ENCODE results near the gene DCAF8.
A peak's percentile ranks its signal among the peaks of the same experiment; 100 is the strongest.

The DCAF8 gene

DNA sequence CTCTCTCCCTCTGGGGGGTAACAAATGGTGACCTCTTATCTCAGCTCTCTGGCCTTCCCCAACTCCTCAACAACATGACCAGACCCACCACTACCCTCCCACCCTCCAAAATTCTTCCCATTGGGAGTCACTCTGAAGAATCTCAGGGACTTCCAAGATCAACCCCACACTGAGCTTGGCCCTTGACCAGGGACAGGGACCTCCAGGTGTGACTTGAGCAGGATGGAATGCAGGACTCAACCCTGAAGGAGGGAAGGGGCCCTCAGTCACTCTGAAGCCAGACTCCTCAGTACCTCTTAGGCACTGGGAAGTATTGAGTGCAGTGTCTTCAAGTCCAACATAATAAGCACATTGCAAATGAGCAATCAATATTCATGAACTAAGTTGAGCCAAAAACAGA, 70.1 kb downstream of the DCAF8 start:
- peaks cover 25% of the 10 kb centered on the region for H3K4me1 ChIP-seq (ENCODE audit: insufficient read depth, low read length)
- H3K9ac ChIP-seq (ENCODE audit: low read depth, low read length), result no peak overlapping the region
- no peaks in the 10 kb centered on the region for H3K9me3 ChIP-seq (ENCODE audit: control insufficient read depth, insufficient read depth, low read length)
- no peaks in the 10 kb centered on the region for H3K36me3 ChIP-seq (ENCODE audit: insufficient read depth, low read length)

DNA sequence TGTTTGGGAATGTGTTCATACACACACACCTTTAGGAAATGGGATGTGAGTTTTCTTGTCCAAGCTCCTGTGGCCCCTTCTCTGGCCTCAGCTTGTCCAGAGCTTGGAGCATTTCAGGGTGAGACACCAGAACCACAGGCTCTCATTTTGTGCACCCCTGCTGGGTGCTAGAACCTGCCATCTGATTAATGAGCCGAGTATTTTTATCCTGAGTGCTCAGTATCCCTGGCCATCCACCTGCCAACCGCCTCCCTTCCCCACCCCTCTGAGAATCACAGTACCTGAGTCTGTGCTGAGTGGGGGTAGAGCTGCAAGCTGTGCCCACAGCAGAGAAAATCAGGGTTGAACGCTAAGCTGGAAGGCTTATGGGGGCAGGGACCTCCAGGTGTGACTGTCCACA, 70.6 kb downstream of the DCAF8 start:
- Histone ChIP-seq H3K36me3 (ENCODE audit: insufficient read depth, low read length) (no peaks in the 10 kb centered on the region), H3K9me3 (ENCODE audit: control insufficient read depth, insufficient read depth, low read length) (no peaks in the 10 kb centered on the region), H3K4me1 (ENCODE audit: insufficient read depth, low read length) (peaks cover 25% of the 10 kb centered on the region), H3K9ac (ENCODE audit: low read depth, low read length) (no peak overlapping the region)

DNA sequence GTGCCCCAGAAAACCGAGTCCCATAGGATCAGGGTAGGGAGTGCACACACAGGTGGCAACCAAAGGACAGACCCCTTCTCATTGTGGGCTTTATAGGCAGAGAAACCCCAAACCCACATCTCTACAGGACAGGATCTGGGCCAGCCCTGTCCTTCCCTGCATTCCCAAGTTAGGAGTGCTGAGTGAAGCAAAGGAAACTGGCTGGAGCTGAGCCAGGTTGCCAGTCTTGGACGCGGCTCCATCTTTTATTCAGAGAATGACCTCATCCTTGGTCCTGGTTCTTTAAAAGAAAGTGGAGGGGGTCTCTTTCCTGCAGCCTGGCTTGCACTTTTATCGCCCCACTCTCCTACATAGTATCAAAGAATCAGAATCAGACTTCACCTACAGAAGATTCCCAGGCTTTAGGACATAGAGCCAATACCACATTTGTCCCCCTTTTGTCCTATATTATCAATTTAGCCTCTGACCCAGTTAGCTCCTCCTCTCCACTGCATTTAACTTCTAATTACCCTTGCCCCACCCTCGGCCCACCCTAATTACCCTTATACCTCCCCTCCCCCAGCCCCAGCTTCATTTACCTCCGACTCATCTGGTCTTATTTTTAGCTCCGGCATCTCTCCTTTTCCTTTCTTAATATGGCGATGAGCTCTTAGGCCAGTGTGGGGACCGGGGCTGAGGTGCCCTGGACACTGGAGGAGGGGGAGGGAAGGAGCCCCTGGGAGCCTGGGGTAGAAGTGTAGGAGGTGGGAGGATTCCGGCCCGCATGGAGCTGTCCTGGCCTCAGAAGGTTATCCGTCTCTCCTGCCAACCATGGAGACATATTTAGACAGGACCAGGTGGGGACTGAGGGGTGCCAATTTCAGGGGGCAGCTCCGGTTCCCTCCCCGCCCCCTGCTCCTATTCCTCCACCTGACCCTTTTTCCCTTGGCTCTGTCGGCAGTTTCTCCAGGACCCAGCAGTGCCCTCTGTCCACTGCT, 72.4 kb downstream of the DCAF8 start, which contains the start of gene CASQ1:
Gene CASQ1, plus strand, starts transcription at position 927 of the 977 bp plus-strand sequence. CDS start 177 bp downstream, outside the sequence.
- no peaks in the 10 kb centered on the region for H3K36me3 ChIP-seq (ENCODE audit: insufficient read depth, low read length)
- no peaks in the 10 kb centered on the region for H3K9me3 ChIP-seq (ENCODE audit: control insufficient read depth, insufficient read depth, low read length)
- peaks cover 25% of the 10 kb centered on the region for H3K4me1 ChIP-seq (ENCODE audit: insufficient read depth, low read length)
- no peak within 1 kb of the TSS for H3K9ac ChIP-seq (ENCODE audit: low read depth, low read length)

DNA sequence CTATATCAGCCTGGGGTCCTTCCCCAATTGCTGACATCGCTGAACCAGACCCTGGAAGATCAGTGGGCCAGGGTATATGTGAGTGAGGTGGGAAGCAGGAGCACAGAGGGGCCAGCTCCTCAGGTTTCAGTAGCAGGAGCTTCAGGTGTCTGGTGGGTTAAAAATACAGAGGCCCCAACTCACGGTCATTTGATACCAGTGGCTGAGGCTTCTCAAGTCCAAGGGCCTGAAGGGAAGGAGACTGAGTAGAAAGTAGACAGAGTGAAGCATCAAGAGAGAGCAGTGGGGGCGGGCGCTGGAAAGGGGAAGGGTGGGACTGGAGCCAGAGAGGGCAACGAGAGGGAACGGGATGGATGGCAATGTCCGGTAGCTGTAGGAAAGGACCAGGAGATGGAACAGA, 74.0 kb downstream of the DCAF8 start:
- no peak overlapping the region for H3K9ac ChIP-seq (ENCODE audit: low read depth, low read length)
- no peaks in the 10 kb centered on the region for H3K9me3 ChIP-seq (ENCODE audit: control insufficient read depth, insufficient read depth, low read length)
- no peaks in the 10 kb centered on the region for H3K36me3 ChIP-seq (ENCODE audit: insufficient read depth, low read length)
- peaks cover 25% of the 10 kb centered on the region for H3K4me1 ChIP-seq (ENCODE audit: insufficient read depth, low read length)

DNA sequence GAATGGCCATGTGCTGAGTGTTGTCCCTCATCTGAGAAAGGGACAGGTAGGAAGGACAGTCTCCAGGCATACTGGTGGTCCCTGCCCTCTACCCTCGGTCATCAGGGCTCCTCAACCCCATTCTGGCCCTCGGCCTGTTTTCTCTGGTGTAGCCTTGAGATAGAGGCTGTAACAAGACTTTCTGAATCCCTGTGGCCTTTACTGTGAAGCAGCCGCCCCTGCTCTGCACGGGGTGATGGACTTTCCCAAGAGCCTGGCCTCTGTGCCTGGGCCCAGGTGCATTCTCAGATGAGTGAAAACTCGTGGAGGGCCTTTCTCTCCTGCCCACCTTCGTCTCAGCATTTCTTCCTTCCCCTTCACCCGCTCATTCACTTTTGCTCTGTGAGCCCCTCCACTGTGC, 74.9 kb downstream of the DCAF8 start:
- Histone ChIP-seq H3K4me1 (ENCODE audit: insufficient read depth, low read length) (peaks cover 22% of the 10 kb centered on the region), H3K36me3 (ENCODE audit: insufficient read depth, low read length) (no peaks in the 10 kb centered on the region), H3K9ac (ENCODE audit: low read depth, low read length) (no peak overlapping the region)

DNA sequence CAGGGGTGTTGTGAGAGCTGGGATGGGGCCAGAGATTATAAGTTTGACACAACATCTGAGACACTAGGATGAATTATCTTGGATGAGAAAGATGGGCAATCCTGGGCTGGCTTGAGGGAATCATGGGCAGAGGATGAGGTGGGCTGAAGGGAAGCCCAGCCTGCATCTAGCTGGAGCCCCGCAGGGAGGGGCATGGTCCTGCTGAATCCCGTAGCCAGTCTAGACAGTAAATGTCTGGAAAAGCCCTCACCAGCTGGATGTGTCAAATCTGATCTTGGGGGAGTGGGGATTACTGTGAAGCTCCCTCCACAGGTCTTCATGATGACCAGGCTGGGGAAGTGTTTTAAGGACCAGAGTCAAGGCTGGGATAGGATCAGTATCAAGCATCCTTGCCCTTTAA, 75.6 kb downstream of the DCAF8 start:
- Histone ChIP-seq H3K36me3 (ENCODE audit: insufficient read depth, low read length) (no peaks in the 10 kb centered on the region), H3K9me3 (ENCODE audit: control insufficient read depth, insufficient read depth, low read length) (no peaks in the 10 kb centered on the region), H3K4me1 (ENCODE audit: insufficient read depth, low read length) (peaks cover 19% of the 10 kb centered on the region), H3K9ac (ENCODE audit: low read depth, low read length) (no peak overlapping the region)

More for the DNA sequence above, 74.9 kb downstream of the DCAF8 start:
- no peaks in the 10 kb centered on the region for H3K9me3 ChIP-seq (ENCODE audit: control insufficient read depth, insufficient read depth, low read length)

DNA sequence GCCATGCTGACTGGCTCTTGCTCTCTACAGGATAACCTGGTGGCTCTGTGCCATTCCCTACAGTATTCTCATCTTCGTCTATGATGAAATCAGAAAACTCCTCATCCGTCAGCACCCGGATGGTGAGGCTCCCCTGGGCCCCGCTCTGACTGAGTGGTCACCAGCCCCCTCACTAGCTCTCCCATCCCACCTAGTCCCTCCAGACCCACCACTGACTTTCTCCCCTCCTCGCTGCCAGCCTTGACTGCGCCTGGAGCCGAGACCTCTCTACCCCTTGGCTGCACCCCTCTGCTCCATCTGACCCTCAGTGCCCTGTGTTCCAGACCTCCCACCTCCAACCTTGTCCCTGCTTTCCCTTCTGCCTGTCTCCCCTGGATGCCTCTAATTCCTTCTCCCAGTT, 76.1 kb downstream of the DCAF8 start:
- Histone ChIP-seq H3K4me1 (ENCODE audit: insufficient read depth, low read length) (peaks cover 19% of the 10 kb centered on the region), H3K9ac (ENCODE audit: low read depth, low read length) (no peak overlapping the region), H3K36me3 (ENCODE audit: insufficient read depth, low read length) (no peaks in the 10 kb centered on the region), H3K9me3 (ENCODE audit: control insufficient read depth, insufficient read depth, low read length) (no peaks in the 10 kb centered on the region)

DNA sequence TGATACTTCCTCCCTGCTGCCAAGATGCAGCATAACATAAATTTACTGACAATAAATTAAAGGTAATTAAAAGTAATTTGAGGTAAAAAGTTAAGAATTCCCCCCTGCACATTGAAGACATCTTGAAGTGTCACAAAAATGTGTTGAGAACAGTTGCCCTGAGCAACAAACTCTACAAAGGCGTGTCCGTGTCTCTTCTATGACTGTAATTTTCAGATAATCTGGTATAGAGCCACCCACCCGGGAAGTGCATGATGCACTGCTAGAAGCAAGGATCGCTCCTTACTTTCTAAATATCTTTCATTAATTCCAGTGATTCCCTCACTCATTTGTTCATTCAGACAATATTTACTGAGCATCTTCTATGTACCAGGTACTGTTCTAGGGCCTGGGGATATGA, 83.0 kb downstream of the DCAF8 start:
- Histone ChIP-seq H3K4me1 (ENCODE audit: insufficient read depth, low read length) (peaks cover 10% of the 10 kb centered on the region), H3K9ac (ENCODE audit: low read depth, low read length) (no peak overlapping the region), H3K36me3 (ENCODE audit: insufficient read depth, low read length) (no peaks in the 10 kb centered on the region), H3K9me3 (ENCODE audit: control insufficient read depth, insufficient read depth, low read length) (no peaks in the 10 kb centered on the region)

DNA sequence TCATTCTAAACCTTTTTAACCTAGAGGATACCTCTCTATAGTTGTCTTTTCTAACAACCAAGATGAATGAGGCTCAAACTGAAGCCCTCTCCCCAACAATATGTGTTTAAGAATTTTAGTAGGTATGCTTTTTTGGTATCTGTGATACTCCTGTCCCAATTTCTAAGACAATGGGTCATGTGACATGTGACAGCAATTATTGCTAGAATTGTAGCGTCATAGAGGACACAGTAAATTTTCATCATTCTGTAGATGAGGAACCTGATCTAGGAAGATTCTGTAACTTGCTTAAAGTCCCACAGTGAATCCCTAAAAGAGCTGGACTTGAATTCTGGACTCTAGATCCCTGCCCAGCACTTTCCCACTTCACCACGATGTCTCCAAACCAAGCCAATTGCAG, 83.6 kb downstream of the DCAF8 start:
- Histone ChIP-seq H3K36me3 (ENCODE audit: insufficient read depth, low read length) (no peaks in the 10 kb centered on the region), H3K4me1 (ENCODE audit: insufficient read depth, low read length) (peaks cover 10% of the 10 kb centered on the region), H3K9me3 (ENCODE audit: control insufficient read depth, insufficient read depth, low read length) (no peaks in the 10 kb centered on the region), H3K9ac (ENCODE audit: low read depth, low read length) (no peak overlapping the region)

DNA sequence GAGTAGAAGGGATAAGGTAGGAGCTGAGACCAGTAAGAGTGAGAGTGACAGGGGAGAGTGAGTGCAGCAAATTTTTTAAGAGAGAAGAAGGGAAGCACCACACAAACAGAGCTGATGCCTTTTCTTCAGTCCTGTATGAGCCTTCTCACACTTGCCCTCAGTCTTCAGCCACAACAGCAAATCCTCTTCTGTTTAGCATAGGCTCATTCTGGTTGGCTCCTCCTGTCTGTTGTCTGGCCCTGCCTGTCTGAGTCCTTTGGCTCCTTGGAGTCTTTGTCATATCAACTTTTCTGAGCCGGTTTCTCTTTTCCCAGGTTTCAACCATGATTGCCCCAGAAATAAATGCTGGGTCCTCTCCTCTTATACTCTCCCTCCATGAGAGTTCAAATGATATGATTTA, 84.7 kb downstream of the DCAF8 start:
- no peaks in the 10 kb centered on the region for H3K9me3 ChIP-seq (ENCODE audit: control insufficient read depth, insufficient read depth, low read length)
- no peak overlapping the region for H3K9ac ChIP-seq (ENCODE audit: low read depth, low read length)
- peaks cover 13% of the 10 kb centered on the region for H3K4me1 ChIP-seq (ENCODE audit: insufficient read depth, low read length)
- no peaks in the 10 kb centered on the region for H3K36me3 ChIP-seq (ENCODE audit: insufficient read depth, low read length)

DNA sequence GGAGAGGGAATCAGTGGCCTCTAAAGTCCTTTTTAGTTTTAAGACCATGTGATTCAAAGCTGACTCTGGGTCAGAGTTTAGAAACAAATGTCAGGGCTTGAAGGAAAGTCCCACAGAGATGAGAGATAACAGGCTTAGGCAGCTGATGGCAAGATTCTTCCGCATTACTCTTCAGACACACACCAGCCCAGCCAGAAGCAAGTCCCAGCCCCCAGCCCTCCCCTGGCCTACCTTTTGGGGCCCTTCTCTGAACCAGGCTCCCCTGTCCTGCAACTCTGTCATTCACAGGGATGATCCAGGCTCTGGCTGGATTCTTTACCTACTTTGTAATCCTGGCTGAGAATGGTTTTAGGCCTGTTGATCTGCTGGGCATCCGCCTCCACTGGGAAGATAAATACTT, 85.1 kb downstream of the DCAF8 start:
- Histone ChIP-seq H3K36me3 (ENCODE audit: insufficient read depth, low read length) (no peaks in the 10 kb centered on the region), H3K9ac (ENCODE audit: low read depth, low read length) (no peak overlapping the region), H3K9me3 (ENCODE audit: control insufficient read depth, insufficient read depth, low read length) (no peaks in the 10 kb centered on the region), H3K4me1 (ENCODE audit: insufficient read depth, low read length) (peaks cover 17% of the 10 kb centered on the region)

DNA sequence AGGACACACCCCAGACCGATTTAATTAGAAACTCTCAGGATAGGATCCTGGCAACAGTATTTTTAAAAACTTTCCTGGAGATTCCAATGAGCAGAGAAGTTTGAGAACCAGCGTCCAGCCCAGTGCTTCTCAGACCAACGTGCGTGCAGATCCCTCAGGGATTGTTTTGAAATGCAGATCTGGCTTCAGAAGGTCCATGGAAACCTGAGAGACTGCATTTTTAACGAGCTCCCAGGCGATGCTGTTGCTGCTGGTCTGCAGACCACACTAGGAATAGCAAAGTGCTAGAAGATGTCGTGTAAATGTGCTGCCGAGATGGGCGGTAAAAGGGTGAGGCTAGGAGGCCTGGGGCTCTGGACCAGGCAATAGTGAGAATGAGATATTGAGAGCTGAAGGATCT, 90.4 kb downstream of the DCAF8 start:
- H3K9me3 ChIP-seq (ENCODE audit: control insufficient read depth, insufficient read depth, low read length), result no peaks in the 10 kb centered on the region
- H3K9ac ChIP-seq (ENCODE audit: low read depth, low read length), result no peak overlapping the region
- H3K4me1 ChIP-seq (ENCODE audit: insufficient read depth, low read length), result peaks cover 47% of the 10 kb centered on the region
- no peaks in the 10 kb centered on the region for H3K36me3 ChIP-seq (ENCODE audit: insufficient read depth, low read length)

DNA sequence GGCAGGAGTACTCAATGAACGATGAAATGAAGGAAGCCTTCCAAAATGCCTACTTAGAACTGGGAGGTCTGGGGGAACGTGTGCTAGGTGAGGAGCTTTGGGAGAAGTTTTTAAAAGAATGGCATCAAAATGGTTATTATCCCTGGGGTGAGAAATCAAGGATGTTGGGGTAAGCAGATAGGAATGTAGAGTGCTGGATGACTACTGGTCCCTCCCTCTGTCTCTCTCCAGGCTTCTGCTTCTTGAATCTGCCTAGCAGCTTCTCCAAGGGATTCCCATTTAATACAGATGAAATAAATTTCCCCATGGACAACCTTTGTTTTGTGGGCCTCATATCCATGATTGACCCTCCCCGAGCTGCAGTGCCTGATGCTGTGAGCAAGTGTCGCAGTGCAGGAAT, 91.0 kb downstream of the DCAF8 start:
- Histone ChIP-seq H3K4me1 (ENCODE audit: insufficient read depth, low read length) (peaks cover 48% of the 10 kb centered on the region), H3K9ac (ENCODE audit: low read depth, low read length) (no peak overlapping the region), H3K36me3 (ENCODE audit: insufficient read depth, low read length) (no peaks in the 10 kb centered on the region), H3K9me3 (ENCODE audit: control insufficient read depth, insufficient read depth, low read length) (no peaks in the 10 kb centered on the region)

DNA sequence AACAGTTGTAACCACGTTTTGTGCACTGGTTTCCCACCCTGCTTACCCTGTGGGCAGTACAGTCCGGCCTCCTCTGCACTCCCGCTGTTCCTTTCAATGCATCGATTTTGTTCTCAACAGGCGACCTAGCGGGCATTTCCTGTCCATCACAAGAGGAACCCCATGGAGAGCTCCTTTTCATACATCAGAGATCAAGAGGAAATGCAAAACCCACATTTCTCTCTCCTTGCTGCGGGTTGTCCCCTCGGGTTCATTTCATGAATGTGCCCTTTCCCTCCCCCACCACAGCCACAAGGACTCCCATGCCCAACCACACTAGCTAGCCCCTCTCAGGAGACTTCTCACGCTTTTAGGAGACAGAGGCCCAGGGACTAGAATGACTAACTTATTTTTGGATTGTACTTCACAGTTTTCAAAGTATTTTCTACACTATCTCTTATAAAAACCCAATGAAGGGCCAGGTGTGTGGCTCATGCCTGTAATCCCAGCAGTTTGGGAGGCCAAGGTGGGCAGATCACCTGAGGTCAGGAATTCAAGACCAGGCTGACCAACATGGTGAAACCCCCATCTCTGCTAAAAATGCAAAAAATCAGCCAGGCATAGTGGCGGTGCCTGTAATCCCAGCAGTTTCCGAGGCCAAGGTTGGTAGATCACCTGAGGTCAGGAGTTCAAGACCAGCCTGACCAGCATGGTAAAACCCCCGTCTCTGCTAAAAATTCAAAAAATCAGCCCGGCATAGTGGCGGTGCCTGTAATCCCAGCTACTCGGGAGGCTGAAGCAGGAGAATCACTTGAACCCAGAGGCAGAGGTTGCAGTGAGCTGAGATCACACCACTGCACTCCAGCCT, 92.6 kb downstream of the DCAF8 start:
- Histone ChIP-seq H3K36me3 (ENCODE audit: insufficient read depth, low read length) (no peaks in the 10 kb centered on the region), H3K4me1 (ENCODE audit: insufficient read depth, low read length) (peaks cover 48% of the 10 kb centered on the region), H3K9me3 (ENCODE audit: control insufficient read depth, insufficient read depth, low read length) (no peaks in the 10 kb centered on the region), H3K9ac (ENCODE audit: low read depth, low read length) (peak overlapping the region; percentile 19)
